GM19239 (cell line): ENCODE results near the gene YDJC.
"Not testable (repeated sequence)": the region's sequence is repeated elsewhere in the genome, so short reads cannot be mapped to it uniquely, and the experiment has no call there.

Experiments used
- DNase-seq: peaks from one replicate; pipeline ENCODE4 v3.0.0; 2011; ENCODE audit warnings: low spot score; ENCODE audit not compliant: insufficient read length
- FAIRE-seq: peaks from 2 replicates; lab custom pipeline; 2011; peaks lifted over from hg19 to GRCh38; lab: Jason Lieb, UNC

Gene YDJC

DNA sequence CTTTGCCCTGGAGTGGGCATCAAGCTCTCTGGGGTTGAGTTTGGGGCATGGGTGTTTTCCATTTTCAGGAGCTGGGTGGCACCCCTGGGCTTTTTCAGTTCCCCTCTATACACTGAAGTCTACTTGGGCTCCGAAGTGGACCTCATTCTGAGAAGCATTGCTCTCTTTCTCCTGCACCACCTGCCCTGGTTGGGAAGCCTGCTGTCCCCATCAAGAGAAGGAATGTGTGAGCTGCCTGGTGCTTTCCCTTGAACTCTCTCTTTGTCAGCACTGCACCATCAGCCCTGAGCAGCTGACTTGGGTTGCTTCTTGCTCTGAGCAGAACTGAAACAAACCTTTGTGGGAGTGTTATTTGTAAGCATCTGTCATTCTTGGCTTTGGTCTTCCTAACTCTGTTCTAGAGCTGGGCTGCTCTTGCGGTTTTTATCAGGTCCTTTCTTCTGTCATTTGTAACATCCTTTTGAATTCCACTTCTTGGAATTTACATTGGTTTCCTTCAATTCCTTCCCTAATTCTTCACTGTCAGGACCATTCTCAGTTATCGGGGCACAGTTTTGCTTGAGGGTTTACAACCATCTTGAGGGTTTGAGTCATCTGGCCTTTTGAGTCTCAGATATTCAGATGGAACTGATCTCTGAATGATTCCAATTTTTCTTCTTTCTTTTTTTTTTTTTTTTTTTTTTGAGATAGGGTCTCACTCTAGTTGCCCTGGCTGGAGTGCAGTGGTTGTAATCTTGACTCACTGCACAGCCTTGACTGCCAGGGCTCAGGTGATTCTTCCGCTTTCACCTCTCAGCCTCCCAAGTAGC lies 41.8 kb downstream of the YDJC start:
- FAIRE-seq (peak; percentile 93), DNase-seq (peak; percentile 70)

DNA sequence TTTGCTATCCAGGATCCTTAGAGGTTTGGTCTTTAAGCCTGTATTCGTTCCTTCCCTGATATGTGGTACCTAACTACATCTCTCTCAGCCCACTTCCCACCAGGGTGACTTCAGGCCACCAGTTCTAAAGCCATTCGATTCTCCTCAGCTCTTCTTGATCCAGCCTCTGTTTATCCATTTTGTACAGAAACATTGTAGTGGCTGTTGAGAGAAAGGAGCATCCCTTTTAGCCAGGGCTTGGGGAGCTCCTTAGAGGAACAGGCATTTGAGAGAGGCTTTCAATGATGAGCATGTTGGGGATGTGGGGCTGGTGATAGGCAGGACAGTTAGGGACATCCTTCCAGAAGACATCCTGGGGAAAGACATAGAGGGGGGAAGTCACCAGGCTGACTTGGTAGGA lies 44.4 kb downstream of the YDJC start:
- FAIRE-seq (no peak), DNase-seq (no peak)

- DNase-seq = no peak
- no peak for FAIRE-seq
Measured at GRCh38 chr22:21582801-21583740, 46.8 kb downstream of the YDJC start.

GRCh38 chr22:21581009-21581713 lies 48.7 kb downstream of the YDJC start:
- FAIRE-seq, DNase-seq: not testable (repeated sequence)

DNA sequence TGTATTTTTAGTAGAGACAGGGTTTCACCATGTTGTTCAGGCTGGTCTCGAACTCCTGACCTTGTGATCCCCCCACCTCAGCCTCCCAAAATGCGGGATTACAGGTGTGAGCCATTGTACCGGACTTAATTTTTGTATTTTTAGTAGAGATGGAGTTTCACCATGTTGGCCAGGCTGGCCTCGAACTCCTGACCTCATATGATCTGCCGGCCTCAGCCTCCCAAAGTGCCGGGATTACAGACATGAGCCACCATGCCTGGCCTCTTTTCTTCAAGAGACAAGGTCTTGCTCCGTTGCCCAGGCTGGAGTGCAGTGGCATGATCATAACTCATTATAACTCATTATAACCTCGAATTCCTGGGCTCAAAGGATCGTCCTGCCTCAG lies 49.2 kb downstream of the YDJC start:
- DNase-seq, FAIRE-seq: not testable (repeated sequence)

DNA sequence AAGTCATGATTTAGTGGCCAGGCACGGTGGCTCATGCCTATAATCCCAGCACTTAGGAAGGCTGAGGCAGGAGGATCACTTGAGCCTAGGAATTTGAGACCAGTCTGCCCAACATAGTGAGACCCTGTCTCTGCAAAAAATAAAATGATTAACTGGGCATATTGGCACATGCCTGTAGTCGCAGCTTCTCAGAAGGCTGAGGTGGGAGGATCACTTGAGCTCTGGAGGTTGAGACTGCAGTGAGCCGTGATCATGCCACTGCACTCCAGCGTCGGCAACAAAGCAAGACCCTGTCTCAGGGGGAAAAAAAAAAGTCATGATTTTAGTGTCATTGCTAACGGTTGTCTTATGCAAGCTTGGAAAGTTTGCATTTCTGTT lies 50.4 kb downstream of the YDJC start:
- no peak for DNase-seq
- no peak for FAIRE-seq
